Uterus (tissue), 2 donors: ENCODE measurements around the gene COL18A1.

Source experiments
- POLR2A ChIP-seq, 2 donors: fragments of 450-650 bp; IDR thresholded peaks; one replicate each; pipeline ENCODE4 v1.6.1; 2016; ENCODE audit warnings: antibody characterized with exemption in 2 of 2, mild to moderate bottlenecking in 1 of 2, moderate library complexity in 1 of 2
- TF ChIP-seq, protein P1 (sequence below), 4 experiments: fragments of 200-600 bp in 2 of 4; fragments of 450-650 bp in 2 of 4; sonication (generic) in 2 of 4; IDR thresholded peaks; one replicate each; pipeline ENCODE4 v1.5.1; 2016 to 2019; ENCODE audit warnings: antibody characterized with exemption in 4 of 4, mild to moderate bottlenecking in 2 of 4, moderate library complexity in 1 of 4

DNA sequence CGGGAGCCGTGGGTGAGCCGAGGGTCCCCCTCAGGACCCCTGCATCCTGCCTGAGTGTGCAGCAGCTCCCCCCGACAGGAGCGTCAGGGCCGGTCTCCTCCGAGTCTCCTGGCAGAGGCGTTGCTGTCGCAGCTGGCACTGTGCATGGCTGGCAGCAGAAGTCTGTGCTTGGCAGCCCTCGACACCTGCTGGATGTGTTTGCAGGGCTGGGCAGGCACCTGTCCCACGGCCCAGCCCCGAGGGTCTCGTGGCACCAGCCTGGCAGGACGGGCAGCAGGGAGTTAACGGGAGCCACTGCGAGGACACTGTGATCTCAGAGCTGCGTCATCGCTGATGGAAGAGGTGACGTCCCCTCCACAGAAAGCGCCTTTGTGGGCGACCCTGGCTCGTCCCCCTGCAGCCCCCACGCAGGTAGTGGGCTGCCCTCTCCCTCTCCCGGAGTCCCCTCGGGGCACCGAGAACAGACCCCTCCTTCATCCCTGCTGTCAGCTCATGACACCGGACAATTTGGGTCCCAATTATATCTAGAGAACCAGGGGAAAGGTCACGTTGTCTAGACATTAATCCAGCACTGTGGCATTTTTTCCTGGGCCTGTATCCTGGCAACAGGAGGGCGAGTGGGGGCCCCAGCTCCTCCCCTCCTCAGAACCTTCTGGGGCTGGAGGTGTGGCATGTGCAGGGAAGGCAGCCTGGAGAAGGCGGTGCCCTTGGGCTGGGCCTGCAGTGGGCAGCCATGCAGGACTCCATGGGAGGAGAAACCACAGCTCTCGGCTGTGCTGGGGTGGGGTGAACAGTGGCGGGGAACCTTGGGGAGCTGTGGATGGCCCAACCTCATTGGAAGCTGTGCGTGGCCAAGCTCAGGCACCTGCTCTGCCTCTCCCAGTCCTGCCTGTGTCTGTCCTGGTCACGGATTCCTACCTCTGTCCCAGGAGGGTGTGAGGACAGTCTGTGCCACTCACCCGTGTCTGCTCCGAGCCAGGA lies 15.4 kb downstream of the COL18A1 start:
- TF ChIP-seq, protein P1, sequence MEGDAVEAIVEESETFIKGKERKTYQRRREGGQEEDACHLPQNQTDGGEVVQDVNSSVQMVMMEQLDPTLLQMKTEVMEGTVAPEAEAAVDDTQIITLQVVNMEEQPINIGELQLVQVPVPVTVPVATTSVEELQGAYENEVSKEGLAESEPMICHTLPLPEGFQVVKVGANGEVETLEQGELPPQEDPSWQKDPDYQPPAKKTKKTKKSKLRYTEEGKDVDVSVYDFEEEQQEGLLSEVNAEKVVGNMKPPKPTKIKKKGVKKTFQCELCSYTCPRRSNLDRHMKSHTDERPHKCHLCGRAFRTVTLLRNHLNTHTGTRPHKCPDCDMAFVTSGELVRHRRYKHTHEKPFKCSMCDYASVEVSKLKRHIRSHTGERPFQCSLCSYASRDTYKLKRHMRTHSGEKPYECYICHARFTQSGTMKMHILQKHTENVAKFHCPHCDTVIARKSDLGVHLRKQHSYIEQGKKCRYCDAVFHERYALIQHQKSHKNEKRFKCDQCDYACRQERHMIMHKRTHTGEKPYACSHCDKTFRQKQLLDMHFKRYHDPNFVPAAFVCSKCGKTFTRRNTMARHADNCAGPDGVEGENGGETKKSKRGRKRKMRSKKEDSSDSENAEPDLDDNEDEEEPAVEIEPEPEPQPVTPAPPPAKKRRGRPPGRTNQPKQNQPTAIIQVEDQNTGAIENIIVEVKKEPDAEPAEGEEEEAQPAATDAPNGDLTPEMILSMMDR (IDR thresholded peaks at IDR 0.05): no peak
- TF ChIP-seq POLR2A (IDR thresholded peaks at IDR 0.05): no peak
